GM23248 (cell line): ENCODE results near the gene AGBL3. TPM values are rescaled to one million over a fixed set of nuclear protein-coding genes. Genes with fewer than 3 reads are reported as not detected.

Source experiments
- DNase-seq: peaks from one replicate; pipeline ENCODE4 v3.0.0-alpha.2; 2015
- H2AFZ ChIP-seq: fragments of 200-600 bp; sonication (generic); 2 replicates; pipeline ENCODE4 v1.6.1; 2016; ENCODE audit warnings: antibody characterized with exemption
- H3F3A ChIP-seq: fragments of 200-600 bp; sonication (generic); 2 replicates; pipeline ENCODE4 v1.6.1; 2016; ENCODE audit warnings: mild to moderate bottlenecking, antibody characterized with exemption, mixed run types; ENCODE audit not compliant: insufficient read depth
- H3K27ac ChIP-seq: fragments of 200-600 bp; sonication (generic); 2 replicates; pipeline ENCODE4 v1.5.1; 2016; ENCODE audit warnings: mild to moderate bottlenecking
- H3K27me3 ChIP-seq: fragments of 200-600 bp; sonication (generic); replicated peaks from 2 replicates; pipeline ENCODE4 v1.6.1; 2016; ENCODE audit warnings: mild to moderate bottlenecking; ENCODE audit not compliant: insufficient read depth
- H3K36me3 ChIP-seq: fragments of 200-600 bp; sonication (generic); 2 replicates; pipeline ENCODE4 v1.6.1; 2016; ENCODE audit warnings: low read depth, mild to moderate bottlenecking
- H3K4me1 ChIP-seq: fragments of 200-600 bp; sonication (generic); 2 replicates; pipeline ENCODE4 v1.6.1; 2016; ENCODE audit warnings: mild to moderate bottlenecking; ENCODE audit not compliant: insufficient read depth
- H3K4me2 ChIP-seq: fragments of 200-600 bp; sonication (generic); one replicate; pipeline ENCODE4 v1.6.1; 2016; ENCODE audit warnings: mild to moderate bottlenecking; ENCODE audit not compliant: unreplicated experiment
- H3K4me3 ChIP-seq: fragments of 200-600 bp; sonication (generic); 2 replicates; pipeline ENCODE4 v1.5.1; 2016; ENCODE audit warnings: mild to moderate bottlenecking
- H3K79me2 ChIP-seq: fragments of 200-600 bp; sonication (generic); 2 replicates; pipeline ENCODE4 v1.6.1; 2016; ENCODE audit warnings: mild to moderate bottlenecking; ENCODE audit not compliant: insufficient read depth
- H3K9ac ChIP-seq: fragments of 200-600 bp; sonication (generic); 2 replicates; pipeline ENCODE4 v1.6.1; 2016; ENCODE audit warnings: mild to moderate bottlenecking
- H3K9me2 ChIP-seq: fragments of 200-600 bp; sonication (generic); 2 replicates; pipeline ENCODE4 v1.6.1; 2016; ENCODE audit warnings: mixed run types, mild to moderate bottlenecking, moderate library complexity; ENCODE audit not compliant: insufficient read depth
- H3K9me3 ChIP-seq: fragments of 200-600 bp; sonication (generic); one replicate; pipeline ENCODE4 v1.6.1; 2017; ENCODE audit warnings: low read depth
- H4K20me1 ChIP-seq: fragments of 200-600 bp; sonication (generic); 2 replicates; pipeline ENCODE4 v1.6.0; 2016; ENCODE audit not compliant: insufficient read depth
- EZH2 ChIP-seq: fragments of 200-600 bp; sonication (generic); IDR thresholded peaks from 2 replicates; pipeline ENCODE4 v1.6.1; 2018; ENCODE audit warnings: antibody characterized with exemption, mild to moderate bottlenecking; ENCODE audit not compliant: insufficient read depth, poor library complexity, severe bottlenecking
- EZH2phosphoT487 ChIP-seq: fragments of 200-600 bp; sonication (generic); IDR thresholded peaks from 2 replicates; pipeline ENCODE4 v1.6.1; 2018; ENCODE audit warnings: antibody characterized with exemption, moderate library complexity, mild to moderate bottlenecking, low read depth; ENCODE audit not compliant: insufficient read depth
- WGBS, 2 experiments: methylation state at CpG; one replicate each; pipeline ENCODE4 v1.1.6; 2015 to 2017; ENCODE audit warnings: low lambda C conversion rate in 2 of 2, low coverage in 1 of 2; ENCODE audit errors: missing lambda C conversion rate in 2 of 2; 5-methylcytosine and 5-hydroxymethylcytosine counted together
- in situ Hi-C: fragments of 300-500 bp; cut with MboI; formaldehyde crosslinking; loops from 2 replicates; pipeline ENCODE4 v1.15.0; 2020
- polyA plus RNA-seq: library from polyadenylated mRNA; unstranded; fragments of >200 nt; fragmentation: Nextera tagmentation; extraction: Ambion mirVana; gene quantifications from 2 replicates; pipeline ENCODE4 v1.2.1, GENCODE V29; 2016
- total RNA-seq: library from RNA; depleted of rRNA; stranded (reverse); fragments of >200 nt; shearing (Covaris generic); gene quantifications from 2 replicates; pipeline ENCODE4 v1.2.3, GENCODE V29; 2014

The AGBL3 gene
- total and polyA plus RNA-seq, 2 experiments from 2014 or later, result 1.4 to 2.4 TPM

- Histone ChIP-seq H3K9ac (no peak overlapping the region), H3K4me3 (no peak overlapping the region), H3K79me2 (no peaks in the 10 kb centered on the region), H3K27me3 (no peaks in the 10 kb centered on the region), H3K4me2 (no peak overlapping the region), H3K9me3 (no peaks in the 10 kb centered on the region), H3K9me2 (no peaks in the 10 kb centered on the region), H3K27ac (no peak overlapping the region), H4K20me1 (no peaks in the 10 kb centered on the region), H3K36me3 (no peaks in the 10 kb centered on the region), H2AFZ (no peak overlapping the region), H3F3A (no peaks in the 10 kb centered on the region), H3K4me1 (no peaks in the 10 kb centered on the region)
- 78 to 83% methylated on average over 4 of the region's 4 CpGs for WGBS, 2 experiments
- TF ChIP-seq EZH2phosphoT487 (no peak), EZH2 (no peak)
- in situ Hi-C loops, result no loop called here
- no peak for DNase-seq
Observed at GRCh38 chr7:135076882-135077281, 90.6 kb downstream of the AGBL3 start.

- no peak for TF ChIP-seq EZH2
- TF ChIP-seq EZH2phosphoT487, result no peak
- H3F3A ChIP-seq, result no peaks in the 10 kb centered on the region
Observed at GRCh38 chr7:135077642-135078041, 91.3 kb downstream of the AGBL3 start.

DNA sequence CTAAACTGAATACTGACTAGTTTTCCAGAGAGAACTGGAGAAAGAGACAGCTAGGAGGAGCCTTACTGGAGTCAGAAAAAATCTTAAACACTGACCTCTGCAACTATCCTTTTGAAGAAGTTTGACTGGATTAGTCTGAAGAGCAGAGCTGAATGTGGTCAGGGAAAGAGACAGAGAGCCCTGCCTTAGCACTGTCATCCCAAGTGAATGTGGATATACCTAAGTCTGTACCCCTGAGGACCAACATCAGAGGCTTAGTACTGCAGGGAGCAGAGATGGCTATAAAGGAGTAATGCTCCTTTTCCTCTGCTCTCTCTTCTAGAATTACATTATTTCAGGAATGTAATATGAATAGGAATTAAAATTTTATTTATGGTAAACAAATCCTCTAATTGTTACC, 91.7 kb downstream of the AGBL3 start:
- DNase-seq, result no peak
- no peak overlapping the region for H2AFZ ChIP-seq
- H3K4me3 ChIP-seq, result no peak overlapping the region
- H3K27me3 ChIP-seq, result no peaks in the 10 kb centered on the region
- H3K4me2 ChIP-seq, result no peak overlapping the region
- no peaks in the 10 kb centered on the region for H3K9me2 ChIP-seq
- H3K9me3 ChIP-seq, result no peaks in the 10 kb centered on the region
- no peaks in the 10 kb centered on the region for H3K36me3 ChIP-seq
- in situ Hi-C loops, result no loop called here
- H3K79me2 ChIP-seq, result no peaks in the 10 kb centered on the region
- H4K20me1 ChIP-seq, result no peaks in the 10 kb centered on the region
- no peaks in the 10 kb centered on the region for H3K4me1 ChIP-seq
- no peak overlapping the region for H3K27ac ChIP-seq
- H3F3A ChIP-seq, result no peaks in the 10 kb centered on the region
- H3K9ac ChIP-seq, result no peak overlapping the region
- TF ChIP-seq EZH2, result no peak
- no peak for TF ChIP-seq EZH2phosphoT487

More at GRCh38 chr7:135077642-135078041, 91.3 kb downstream of the AGBL3 start:
- H3K9ac ChIP-seq, result no peak overlapping the region
- H2AFZ ChIP-seq, result no peak overlapping the region
- no peaks in the 10 kb centered on the region for H3K79me2 ChIP-seq
- H3K9me2 ChIP-seq, result no peaks in the 10 kb centered on the region
- H3K36me3 ChIP-seq, result no peaks in the 10 kb centered on the region
- H3K27me3 ChIP-seq, result no peaks in the 10 kb centered on the region
- H3K27ac ChIP-seq, result no peak overlapping the region
- in situ Hi-C loops, result no loop called here
- DNase-seq, result no peak
- no peaks in the 10 kb centered on the region for H3K4me1 ChIP-seq
- WGBS, 2 experiments, result 61 to 63% methylated on average over 7 of the region's 7 CpGs
- no peaks in the 10 kb centered on the region for H4K20me1 ChIP-seq
- no peak overlapping the region for H3K4me3 ChIP-seq
- H3K4me2 ChIP-seq, result no peak overlapping the region
- H3K9me3 ChIP-seq, result no peaks in the 10 kb centered on the region

DNA sequence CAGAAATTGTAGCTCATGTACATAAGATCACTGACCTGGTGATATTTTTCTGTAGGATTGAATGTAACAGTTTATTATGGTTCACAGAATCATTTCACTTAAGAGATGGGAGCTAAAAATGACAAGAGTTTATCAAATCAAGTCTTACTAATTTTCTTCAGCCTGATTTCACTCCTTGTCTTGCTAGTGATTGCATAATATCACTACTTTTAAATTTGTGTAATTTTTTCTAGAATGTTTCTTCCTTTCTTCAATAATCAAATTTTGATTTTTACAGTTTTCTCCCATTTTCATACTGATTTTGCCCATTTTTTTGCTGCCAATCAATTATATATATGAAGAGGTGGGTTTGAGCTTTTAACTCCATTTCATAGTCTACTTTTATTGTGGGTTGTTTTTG, 92.8 kb downstream of the AGBL3 start:
- in situ Hi-C loops, result no loop called here
- no peaks in the 10 kb centered on the region for H3F3A ChIP-seq
- H4K20me1 ChIP-seq, result no peaks in the 10 kb centered on the region
- no peaks in the 10 kb centered on the region for H3K79me2 ChIP-seq
- TF ChIP-seq EZH2 (no peak), EZH2phosphoT487 (no peak)
- H3K27ac ChIP-seq, result no peak overlapping the region
- no peak overlapping the region for H3K9ac ChIP-seq
- no peaks in the 10 kb centered on the region for H3K9me2 ChIP-seq
- H3K27me3 ChIP-seq, result no peaks in the 10 kb centered on the region
- no peak overlapping the region for H3K4me2 ChIP-seq
- H3K36me3 ChIP-seq, result no peaks in the 10 kb centered on the region
- no peak for DNase-seq
- no peaks in the 10 kb centered on the region for H3K9me3 ChIP-seq
- no peak overlapping the region for H2AFZ ChIP-seq
- no peak overlapping the region for H3K4me3 ChIP-seq
- no peaks in the 10 kb centered on the region for H3K4me1 ChIP-seq

DNA sequence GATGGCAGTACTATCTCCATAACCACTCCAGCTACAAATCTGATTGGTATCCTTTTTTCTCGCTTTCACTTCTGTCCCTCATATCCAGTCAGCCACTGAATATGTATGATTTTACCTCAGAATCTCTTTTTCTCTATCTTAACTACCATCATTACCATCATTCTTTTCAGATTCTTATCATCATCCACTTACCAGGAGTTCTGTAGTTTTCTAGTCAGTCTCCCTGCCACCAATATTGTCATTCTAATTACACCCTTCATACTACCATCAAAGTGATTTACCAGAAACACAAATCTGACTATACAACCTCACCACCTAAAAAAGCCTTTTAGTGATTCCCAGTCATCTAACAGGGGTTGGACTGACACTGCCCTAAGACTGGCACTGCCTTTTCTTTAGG, 96.7 kb downstream of the AGBL3 start:
- Histone ChIP-seq H3K4me1 (no peaks in the 10 kb centered on the region), H4K20me1 (no peaks in the 10 kb centered on the region), H3K4me3 (no peak overlapping the region), H3K4me2 (no peak overlapping the region), H3K36me3 (no peaks in the 10 kb centered on the region), H3K9ac (no peak overlapping the region), H2AFZ (no peak overlapping the region), H3K27me3 (no peaks in the 10 kb centered on the region), H3K27ac (no peak overlapping the region), H3K79me2 (no peaks in the 10 kb centered on the region), H3K9me2 (no peaks in the 10 kb centered on the region; the same call in 1 of the 2 replicates), H3K9me3 (no peaks in the 10 kb centered on the region), H3F3A (no peaks in the 10 kb centered on the region)
- in situ Hi-C loops, result no loop called here
- no peak for TF ChIP-seq EZH2
- no peak for TF ChIP-seq EZH2phosphoT487
- 0 to 4% methylated on average over 1 of the region's 1 CpG for WGBS, 2 experiments
- DNase-seq, result no peak
